ENCODE data around the gene SPART. TPM values are rescaled to one million over a fixed set of nuclear protein-coding genes. Genes with fewer than 3 reads are reported as not detected.

Gene SPART
- polyA plus RNA-seq, 1 of the 3 experiments (the other 2 are of a cell fraction): 4.8 TPM

- peak; percentile 11 for DNase-seq
- Histone ChIP-seq H3K9ac (no peak overlapping the region), H3K9me3 (no peaks in the 10 kb centered on the region), H3K79me2 (ENCODE audit: insufficient read depth) (no peaks in the 10 kb centered on the region), H3K27me3 (ENCODE audit: insufficient read depth) (no peaks in the 10 kb centered on the region), H3F3A (replicated peaks; ENCODE audit: insufficient read depth) (no peaks in the 10 kb centered on the region), H3K9me2 (no peaks in the 10 kb centered on the region), H3K4me1 (ENCODE audit: control insufficient read depth in 1 of 2, insufficient read depth in 2 of 2, low read depth in 1 of 2, low read length in 1 of 2) (no peaks in the 10 kb centered on the region), H4K20me1 (ENCODE audit: insufficient read depth) (no peaks in the 10 kb centered on the region), H3K27ac (ENCODE audit: low read depth in 2 of 2, low read length in 1 of 2) (no peak overlapping the region), H3K4me2 (no peak overlapping the region), H2AFZ (ENCODE audit: low read depth) (no peak overlapping the region), H3K36me3 (replicated peaks in 1 of 2; ENCODE audit: control insufficient read depth in 1 of 2, insufficient read depth in 2 of 2, low read length in 1 of 2) (no peaks in the 10 kb centered on the region), H3K4me3 (ENCODE audit: low read depth in 2 of 2, low read length in 1 of 2) (no peak overlapping the region)
- no peak for TF ChIP-seq PBX3 (IDR thresholded peaks at IDR 0.05)
- no peak for TF ChIP-seq FOSL2 (IDR thresholded peaks at IDR 0.05; ENCODE audit: borderline replicate concordance, low read depth)
- TF ChIP-seq RXRA (IDR thresholded peaks at IDR 0.05; ENCODE audit: borderline replicate concordance, low read depth): no peak
- TF ChIP-seq RAD21 (IDR thresholded peaks at IDR 0.05; ENCODE audit: low read length): peak; percentile 58
- TF ChIP-seq SIN3A (IDR thresholded peaks at IDR 0.05; ENCODE audit: borderline replicate concordance, low read depth, low read length): no peak
- TF ChIP-seq CTCF (IDR thresholded peaks at IDR 0.05): peak; percentile 52
- TF ChIP-seq SMC3 (IDR thresholded peaks at IDR 0.05; ENCODE audit: low read depth, low read length): peak; percentile 49
- no peak for TF ChIP-seq TAF1 (IDR thresholded peaks at IDR 0.05; ENCODE audit: borderline replicate concordance, low read depth, low read length)
- TF ChIP-seq MEF2A (IDR thresholded peaks at IDR 0.05; ENCODE audit: borderline replicate concordance, low read depth): no peak
- no peak for TF ChIP-seq USF1 (IDR thresholded peaks at IDR 0.05; ENCODE audit: borderline replicate concordance, low read depth)
- no peak for TF ChIP-seq POLR2AphosphoS5 (IDR thresholded peaks at IDR 0.05; ENCODE audit: low read depth, low read length)
- CTCF ChIA-PET: interaction anchor here (0.7 to 1.2 kb wide), 3 partner anchors 8 to 112 kb away, joined by 3 to 4 read pairs (median 3); no protein-coding TSS in a partner anchor
- 54% methylated on average over 2 of the region's 2 CpGs for WGBS (ENCODE audit: low lambda C conversion rate)
- POLR2A ChIA-PET: no interaction called here
These were observed 49.1 kb upstream of the SPART start for GRCh38 chr13:36395280-36395679.

- POLR2A ChIA-PET: no interaction called here
- CTCF ChIA-PET: interaction anchor here (1.9 kb wide), 1 partner anchor 39 kb away, joined by 6 read pairs; the partner anchor contains the start of gene SPART
- H3K4me2 ChIP-seq: no peak overlapping the region
- no peak overlapping the region for H3K9ac ChIP-seq
- DNase-seq: no peak
- H2AFZ ChIP-seq (ENCODE audit: low read depth): no peak overlapping the region
- no peaks in the 10 kb centered on the region for H3K9me3 ChIP-seq
- no peaks in the 10 kb centered on the region for H3K36me3 ChIP-seq (replicated peaks in 1 of 2; ENCODE audit: control insufficient read depth in 1 of 2, insufficient read depth in 2 of 2, low read length in 1 of 2)
- no peaks in the 10 kb centered on the region; the same call in 1 of the 2 replicates for H3K27me3 ChIP-seq (ENCODE audit: insufficient read depth)
- no peaks in the 10 kb centered on the region for H3K9me2 ChIP-seq
- 0% methylated on average over 1 of the region's 1 CpG for whole genome bisulfite sequencing (ENCODE audit: low lambda C conversion rate)
- H3K4me3 ChIP-seq (ENCODE audit: low read depth in 2 of 2, low read length in 1 of 2): no peak overlapping the region
- H3K4me1 ChIP-seq (ENCODE audit: control insufficient read depth in 1 of 2, insufficient read depth in 2 of 2, low read depth in 1 of 2, low read length in 1 of 2): no peaks in the 10 kb centered on the region
- H3K27ac ChIP-seq (ENCODE audit: low read depth in 2 of 2, low read length in 1 of 2): no peak overlapping the region
- H3F3A ChIP-seq (replicated peaks; ENCODE audit: insufficient read depth): no peaks in the 10 kb centered on the region
- no peaks in the 10 kb centered on the region for H4K20me1 ChIP-seq (ENCODE audit: insufficient read depth)
- no peaks in the 10 kb centered on the region for H3K79me2 ChIP-seq (ENCODE audit: insufficient read depth)
- TF ChIP-seq TEAD4 (IDR thresholded peaks at IDR 0.05; ENCODE audit: borderline replicate concordance, insufficient read depth) (no peak), NRF1 (IDR thresholded peaks at IDR 0.05; ENCODE audit: low read depth, low read length) (no peak), CHD2 (IDR thresholded peaks at IDR 0.05; ENCODE audit: low read length, partially characterized antibody) (no peak), JUND (IDR thresholded peaks at IDR 0.05) (no peak), PBX3 (IDR thresholded peaks at IDR 0.05) (no peak), YY1 (IDR thresholded peaks at IDR 0.05; ENCODE audit: low read depth) (no peak), ZBTB33 (IDR thresholded peaks at IDR 0.05; ENCODE audit: borderline replicate concordance, low read depth) (no peak), FOSL2 (IDR thresholded peaks at IDR 0.05; ENCODE audit: borderline replicate concordance, low read depth) (no peak), SMC3 (IDR thresholded peaks at IDR 0.05; ENCODE audit: low read depth, low read length) (no peak), RFX5 (IDR thresholded peaks at IDR 0.05; ENCODE audit: low read length) (no peak)
These were observed 39.3 kb upstream of the SPART start for GRCh38 chr13:36385489-36385888.

All from SK-N-SH (cell line).